ENCODE results near the gene FBXO31. TPM values are rescaled to one million over a fixed set of nuclear protein-coding genes. Genes with fewer than 3 reads are reported as not detected.

Gene FBXO31
- total RNA-seq, 1 donor from 2014 or later, result 37.1 TPM

DNA sequence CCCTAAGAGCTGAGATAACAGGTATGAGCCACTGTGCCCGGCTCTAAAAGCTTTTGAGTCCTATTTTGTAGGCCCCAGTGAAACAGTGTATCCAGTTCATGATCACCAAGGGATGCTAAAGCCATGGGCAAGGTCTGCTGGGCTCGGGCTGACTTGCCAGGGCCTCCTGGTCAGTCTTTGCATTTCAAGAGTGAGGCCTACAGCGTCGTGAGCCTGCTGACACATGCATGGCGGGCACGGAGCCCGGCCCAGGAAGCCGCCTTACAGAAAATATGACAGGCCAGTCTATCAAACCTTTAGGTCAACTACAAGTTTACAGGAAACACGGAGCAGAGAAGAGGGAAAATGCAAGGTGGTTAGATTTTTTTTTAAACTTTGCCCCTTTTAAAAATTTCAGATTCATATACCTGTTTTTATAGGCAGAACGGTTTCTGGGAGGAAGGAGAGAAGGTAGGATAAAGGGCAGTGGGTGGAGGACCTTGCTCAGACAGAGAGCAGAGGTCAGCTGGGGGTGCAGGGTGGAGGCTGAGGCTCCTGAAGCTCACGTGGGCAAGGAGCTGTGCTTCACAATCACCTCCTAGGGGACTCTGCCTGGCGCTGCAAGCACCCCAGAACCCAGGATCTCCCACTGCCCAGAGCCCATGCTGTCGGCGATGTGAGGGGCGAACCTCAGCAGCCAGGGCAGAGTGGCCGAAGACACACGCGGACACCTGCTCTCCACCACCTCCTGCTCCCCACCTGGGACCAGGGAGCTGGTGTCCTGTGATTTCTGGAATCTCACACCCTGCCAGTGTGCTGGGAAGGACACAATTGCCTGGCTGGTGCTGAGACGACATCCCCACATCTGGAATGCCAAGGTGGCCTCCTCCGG is 87.7 kb downstream of the FBXO31 start:
- no peak for DNase-seq
- H3K9me3 Mint-ChIP-seq, result peaks cover 17% of the 10 kb centered on the region
- H3K4me3 Mint-ChIP-seq, result no peak overlapping the region
- H3K36me3 Mint-ChIP-seq (ENCODE audit: low read depth), result peaks cover 20% of the 10 kb centered on the region
- intact Hi-C loops (cut with micrococcal nuclease), result no loop called here
- peaks cover 9% of the 10 kb centered on the region for H3K4me1 Mint-ChIP-seq
- H3K27me3 Mint-ChIP-seq, result no peaks in the 10 kb centered on the region
- H3K27ac Mint-ChIP-seq, result no peak overlapping the region

DNA sequence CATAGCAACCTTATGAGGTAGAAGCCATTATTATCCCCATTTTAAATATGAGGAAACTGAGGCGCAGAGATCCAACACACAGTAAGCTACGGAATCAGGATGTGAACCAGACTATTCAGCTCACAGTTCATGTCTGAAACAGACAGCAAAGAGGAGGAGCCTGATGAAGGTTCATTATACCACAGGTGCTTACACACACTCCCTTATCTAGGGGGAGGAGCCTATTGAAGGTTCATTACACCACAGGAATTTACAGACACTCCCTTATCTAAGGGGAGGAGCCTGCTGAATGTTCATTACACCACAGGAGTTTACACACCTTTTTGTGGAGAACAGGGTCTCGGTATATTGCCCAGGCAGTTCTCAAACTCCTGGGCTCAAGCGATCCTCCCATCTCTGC is 88.3 kb downstream of the FBXO31 start:
- Mint-ChIP-seq H3K36me3 (ENCODE audit: low read depth) (peaks cover 20% of the 10 kb centered on the region), H3K9me3 (peaks cover 17% of the 10 kb centered on the region), H3K27ac (no peak overlapping the region), H3K27me3 (no peaks in the 10 kb centered on the region), H3K4me1 (peaks cover 9% of the 10 kb centered on the region), H3K4me3 (no peak overlapping the region)
- DNase-seq, result no peak
- intact Hi-C loops (cut with micrococcal nuclease), result no loop called here

DNA sequence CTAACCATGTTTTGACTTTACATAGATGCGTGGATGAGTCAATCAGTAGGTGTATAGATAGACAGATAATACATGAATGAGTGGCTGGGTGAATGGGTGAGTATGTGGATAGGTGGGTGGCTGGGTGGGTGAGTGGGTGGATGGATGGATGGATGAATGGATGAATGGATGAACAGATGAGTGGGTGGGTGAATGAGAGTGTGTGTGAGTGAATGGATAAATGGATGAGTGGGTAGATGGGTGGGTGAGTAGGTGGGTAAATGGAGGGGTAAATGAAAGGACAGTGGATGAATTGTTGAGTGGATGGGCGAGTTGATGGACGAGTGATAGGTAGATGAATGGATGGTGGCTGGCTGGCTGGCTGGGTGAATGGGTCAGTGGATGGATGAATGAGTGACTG is 89.6 kb downstream of the FBXO31 start:
- DNase-seq, result no peak
- Mint-ChIP-seq H3K9me3 (peaks cover 17% of the 10 kb centered on the region), H3K36me3 (ENCODE audit: low read depth) (peaks cover 16% of the 10 kb centered on the region), H3K27ac (no peak overlapping the region), H3K27me3 (no peaks in the 10 kb centered on the region), H3K4me1 (peaks cover 9% of the 10 kb centered on the region), H3K4me3 (no peak overlapping the region)
- intact Hi-C loops (cut with micrococcal nuclease), result no loop called here

DNA sequence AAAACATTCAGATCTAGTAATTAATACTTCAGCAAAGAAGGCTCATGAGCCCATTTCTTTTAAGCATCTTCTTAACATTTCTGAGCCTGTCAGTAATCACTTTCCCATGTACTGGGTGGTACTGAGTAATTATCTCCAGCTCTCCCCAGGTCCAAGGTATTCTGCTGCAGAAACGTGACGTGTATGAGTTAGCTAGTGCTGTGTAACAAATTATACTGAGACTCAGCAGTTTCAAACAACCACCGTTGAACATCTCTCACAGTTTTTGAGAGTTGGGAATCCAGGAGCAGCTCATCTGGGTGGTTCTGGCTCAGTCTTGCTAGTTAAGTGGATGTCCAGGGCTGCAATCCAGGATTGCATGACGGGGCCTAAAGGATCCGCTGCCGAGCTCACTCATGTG is 91.6 kb downstream of the FBXO31 start:
- H3K27me3 Mint-ChIP-seq, result no peaks in the 10 kb centered on the region
- H3K36me3 Mint-ChIP-seq (ENCODE audit: low read depth), result peaks cover 16% of the 10 kb centered on the region
- DNase-seq, result no peak
- no peak overlapping the region for H3K4me3 Mint-ChIP-seq
- peaks cover 7% of the 10 kb centered on the region for H3K4me1 Mint-ChIP-seq
- H3K9me3 Mint-ChIP-seq, result peaks cover 19% of the 10 kb centered on the region
- H3K27ac Mint-ChIP-seq, result no peak overlapping the region
- intact Hi-C loops (cut with micrococcal nuclease), result no loop called here

DNA sequence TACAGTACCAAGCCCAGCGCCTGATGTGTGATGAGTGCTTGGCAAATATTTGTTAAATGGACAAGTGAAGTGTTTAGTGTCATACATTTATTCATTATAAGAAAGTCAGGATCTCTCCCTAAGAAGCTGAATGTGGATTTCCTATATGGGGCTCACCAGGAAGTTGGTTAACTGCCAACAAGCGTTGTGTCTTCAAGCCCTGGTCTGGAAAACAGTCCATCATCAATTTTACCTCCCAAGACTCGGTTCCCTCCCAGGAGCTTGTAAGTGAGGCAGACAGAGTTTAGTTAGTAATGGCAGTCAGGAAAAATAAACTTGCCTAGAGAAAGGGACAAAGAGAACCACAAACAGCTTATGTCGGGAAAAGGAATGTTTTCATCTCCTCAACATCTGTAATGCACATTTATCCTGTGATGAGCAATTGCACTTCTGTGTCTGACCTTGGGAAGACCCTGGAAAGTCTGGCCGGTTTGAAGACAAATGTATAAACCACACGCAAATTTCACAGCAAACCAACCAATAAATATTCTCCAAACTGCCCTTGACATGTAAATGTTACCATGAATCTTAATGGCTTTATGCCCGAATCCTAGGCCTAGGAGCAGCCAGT is 94.7 kb downstream of the FBXO31 start:
- DNase-seq, result no peak
- no peak overlapping the region for H3K27ac Mint-ChIP-seq
- H3K4me3 Mint-ChIP-seq, result no peak overlapping the region
- peaks cover 11% of the 10 kb centered on the region for H3K36me3 Mint-ChIP-seq (ENCODE audit: low read depth)
- peaks cover 2% of the 10 kb centered on the region for H3K4me1 Mint-ChIP-seq
- no peaks in the 10 kb centered on the region for H3K27me3 Mint-ChIP-seq
- intact Hi-C loops (cut with micrococcal nuclease), result no loop called here
- peaks cover 14% of the 10 kb centered on the region for H3K9me3 Mint-ChIP-seq

DNA sequence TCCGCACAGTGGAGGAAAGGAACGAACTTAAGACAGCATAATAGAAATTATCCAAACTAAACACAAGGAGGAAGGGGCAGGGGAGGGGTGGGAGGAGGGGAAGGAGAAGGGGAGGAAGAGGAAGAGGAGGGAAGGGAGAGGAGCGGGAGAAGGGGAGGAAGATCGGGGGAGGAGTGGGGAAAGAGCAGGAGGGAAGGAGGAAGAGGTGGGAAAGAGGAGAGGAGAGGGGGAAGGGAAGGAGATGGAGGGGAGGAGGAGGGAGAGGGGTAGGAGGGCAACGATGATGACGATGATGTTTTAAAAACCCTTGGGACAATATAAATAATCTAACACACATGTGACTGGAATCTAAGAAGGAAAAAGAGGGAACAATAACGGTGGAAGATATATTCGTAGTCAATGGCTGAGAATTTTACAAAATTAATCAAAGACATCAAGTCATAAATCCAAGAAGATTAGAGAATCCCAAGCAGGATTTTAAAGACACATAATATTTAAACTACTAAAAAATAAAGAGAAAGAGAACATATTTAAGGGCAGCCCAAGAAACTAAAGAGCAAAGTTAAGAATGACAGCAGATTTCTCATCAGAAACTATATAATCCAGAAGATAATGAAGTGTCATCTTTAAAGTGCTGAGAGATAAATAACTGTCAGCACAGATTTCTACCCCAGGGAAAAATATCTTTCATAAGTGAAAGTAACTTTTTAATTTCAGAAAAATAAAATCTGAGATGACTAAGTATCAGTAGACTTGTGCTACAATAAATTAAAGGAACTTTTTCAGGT is 96.5 kb downstream of the FBXO31 start:
- intact Hi-C loops (cut with micrococcal nuclease), result no loop called here
- H3K4me1 Mint-ChIP-seq, result no peaks in the 10 kb centered on the region
- no peaks in the 10 kb centered on the region for H3K27me3 Mint-ChIP-seq
- H3K27ac Mint-ChIP-seq, result no peak overlapping the region
- DNase-seq, result no peak
- no peak overlapping the region for H3K4me3 Mint-ChIP-seq
- H3K9me3 Mint-ChIP-seq, result peaks cover 9% of the 10 kb centered on the region
- peaks cover 4% of the 10 kb centered on the region for H3K36me3 Mint-ChIP-seq (ENCODE audit: low read depth)

DNA sequence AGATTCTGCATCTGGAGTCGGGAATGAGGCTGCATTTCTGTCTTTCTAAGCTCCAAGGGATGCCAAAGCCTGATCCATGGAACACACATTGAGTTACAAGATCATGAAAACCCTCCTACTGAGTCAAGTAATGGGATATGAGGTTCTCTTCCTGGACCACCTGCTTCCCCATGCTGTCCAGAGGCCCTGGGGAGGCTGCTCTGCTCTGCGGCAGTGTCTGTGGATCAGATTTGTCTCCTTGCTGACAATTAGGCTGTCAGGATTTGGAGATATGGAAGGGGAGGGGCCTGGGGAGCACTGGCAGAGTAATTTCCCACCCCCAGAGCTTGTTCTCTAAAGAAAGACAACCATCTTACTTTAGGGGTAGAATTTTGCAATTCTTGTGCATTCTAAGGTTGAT is 99.4 kb downstream of the FBXO31 start:
- Mint-ChIP-seq H3K36me3 (ENCODE audit: low read depth) (no peaks in the 10 kb centered on the region), H3K27ac (no peak overlapping the region), H3K4me3 (no peak overlapping the region), H3K27me3 (no peaks in the 10 kb centered on the region), H3K9me3 (peaks cover 3% of the 10 kb centered on the region), H3K4me1 (no peaks in the 10 kb centered on the region)
- no peak for DNase-seq
- intact Hi-C loops (cut with micrococcal nuclease), result no loop called here

DNA sequence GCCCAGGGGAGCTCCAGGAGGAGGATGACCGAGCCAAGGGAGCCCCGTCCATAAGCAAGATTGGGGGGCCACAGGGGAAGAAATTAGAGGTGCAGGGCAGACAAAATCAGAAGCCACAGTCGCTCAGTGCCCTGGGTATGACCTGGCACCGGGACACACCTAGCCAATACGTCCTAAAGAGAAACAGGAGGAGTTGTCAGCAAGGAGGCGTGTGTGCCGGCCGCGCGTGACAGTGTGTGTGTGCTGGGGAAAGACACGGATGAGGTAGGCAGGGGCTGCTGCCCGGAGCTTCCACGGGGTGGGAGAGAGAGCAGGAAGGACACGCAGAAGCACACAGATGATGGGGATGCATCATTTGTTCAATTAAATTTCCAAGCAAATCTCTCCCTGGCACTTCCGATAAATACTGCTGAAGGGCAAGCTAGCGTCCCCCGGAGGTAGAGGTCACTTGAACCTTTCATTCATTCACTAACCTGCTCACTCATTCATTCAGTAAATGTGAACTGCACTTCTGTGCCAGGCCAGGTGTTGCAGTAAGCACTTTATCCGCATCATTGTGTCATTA is 104.4 kb downstream of the FBXO31 start:
- Mint-ChIP-seq H3K4me3 (no peak overlapping the region), H3K4me1 (peaks cover 11% of the 10 kb centered on the region), H3K27me3 (no peaks in the 10 kb centered on the region), H3K27ac (no peak overlapping the region), H3K9me3 (no peaks in the 10 kb centered on the region), H3K36me3 (ENCODE audit: low read depth) (no peaks in the 10 kb centered on the region)
- intact Hi-C loops (cut with micrococcal nuclease), result loop anchor here (5.0 kb wide), 1 partner anchor 717 kb away; no protein-coding TSS in a partner anchor
- no peak for DNase-seq

DNA sequence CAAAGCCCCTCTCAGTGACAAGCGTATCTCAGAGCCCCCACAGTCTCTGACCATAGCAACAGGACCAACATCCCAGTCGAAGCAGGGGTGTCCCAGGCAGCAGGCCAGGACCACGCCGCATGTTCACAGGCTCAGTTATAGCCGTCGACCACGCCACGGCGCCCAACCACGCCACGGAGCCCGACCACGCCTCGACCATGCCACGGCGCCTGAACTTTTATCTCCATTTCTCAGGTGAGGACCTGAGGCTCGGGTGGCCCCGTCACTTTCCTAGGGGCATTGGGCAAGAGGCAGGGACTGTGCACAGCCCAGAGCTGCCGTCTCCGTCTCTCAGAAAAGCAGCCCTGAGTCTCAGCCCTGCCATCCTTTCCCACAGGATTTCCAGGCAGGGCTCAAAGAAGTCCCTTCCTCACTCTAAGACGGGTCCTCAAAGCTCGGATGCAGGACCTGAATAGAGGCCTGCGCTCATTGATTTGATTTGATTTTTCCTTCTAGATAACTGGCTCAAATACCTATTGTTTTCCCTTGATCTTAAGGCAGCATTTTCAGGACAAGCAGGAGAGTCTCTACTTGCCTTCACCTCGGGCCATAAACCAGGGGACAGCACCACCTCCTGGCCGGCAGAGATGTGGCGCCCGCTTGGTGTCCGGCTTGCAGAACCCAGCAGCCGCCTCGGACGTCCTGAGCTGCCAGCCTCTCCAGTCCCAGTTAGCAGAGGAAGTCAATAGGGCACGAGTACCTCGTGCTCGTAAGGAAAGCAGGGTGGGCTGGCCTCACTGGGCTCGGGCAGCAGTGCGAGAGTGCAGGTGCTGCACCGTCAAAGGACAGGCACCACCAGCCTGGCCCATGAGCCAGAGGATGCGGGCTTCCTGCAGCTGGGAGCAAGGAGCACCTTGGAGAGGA is 105.1 kb downstream of the FBXO31 start:
- H3K36me3 Mint-ChIP-seq (ENCODE audit: low read depth), result no peaks in the 10 kb centered on the region
- intact Hi-C loops (cut with micrococcal nuclease), result loop anchor here (1.0 to 5.0 kb wide), 2 partner anchors 75 to 716 kb away; no protein-coding TSS in a partner anchor
- no peaks in the 10 kb centered on the region for H3K27me3 Mint-ChIP-seq
- no peak overlapping the region for H3K27ac Mint-ChIP-seq
- peaks cover 11% of the 10 kb centered on the region for H3K4me1 Mint-ChIP-seq
- no peak overlapping the region for H3K4me3 Mint-ChIP-seq
- peak; percentile 86 for DNase-seq
- no peaks in the 10 kb centered on the region for H3K9me3 Mint-ChIP-seq

Other genes starting within 250 kb of the FBXO31 start
- 10.9 and 11.1 TPM in 2 replicates for gene C16orf95, start 66.4 kb downstream of the FBXO31 start, total RNA-seq
- 37.6 and 38.3 TPM in 2 replicates for gene MAP1LC3B, start 8.6 kb upstream of the FBXO31 start, total RNA-seq
- 11.6 and 12.0 TPM in 2 replicates for gene ZCCHC14, start 109.2 kb upstream of the FBXO31 start, total RNA-seq
- 0.19 TPM in 1 of 2 replicates, not detected in the other for gene JPH3, start 218.7 kb upstream of the FBXO31 start, total RNA-seq

All from activated CD4-positive, alpha-beta T cell treated with anti-CD3 and anti-CD28 coated beads, Interleukin-2, amount 10 ng/mL, durations not matched to agents 24 days and 14 days (primary cell).